OCI-LY1 (cell line): ENCODE measurements around the gene ARMH1.

Experiments used
- H2AFZ ChIP-seq: fragments of 200-600 bp; sonication (generic), shearing (Covaris generic); 2 replicates; pipeline ENCODE4 v1.6.0; 2014; ENCODE audit warnings: antibody characterized with exemption, mild to moderate bottlenecking, low read length
- H3F3A ChIP-seq: fragments of 200-600 bp; sonication (generic), shearing (Covaris generic); 2 replicates; pipeline ENCODE4 v1.6.0; 2014; ENCODE audit warnings: mild to moderate bottlenecking, antibody characterized with exemption, low read length, moderate library complexity; ENCODE audit not compliant: insufficient read depth
- H3K27ac ChIP-seq: fragments of 200-600 bp; sonication (generic); 2 replicates; pipeline ENCODE4 v1.5.1; 2014; ENCODE audit warnings: low read length, mixed run types, mild to moderate bottlenecking, low read depth; ENCODE audit not compliant: poor library complexity, severe bottlenecking
- H3K27me3 ChIP-seq: fragments of 200-600 bp; sonication (generic); 2 replicates; pipeline ENCODE4 v1.6.0; 2014; ENCODE audit warnings: antibody characterized with exemption, mild to moderate bottlenecking, low read length, moderate library complexity; ENCODE audit not compliant: insufficient read depth
- H3K36me3 ChIP-seq: fragments of 200-600 bp; sonication (generic); 2 replicates; pipeline ENCODE4 v1.6.1; 2014; ENCODE audit warnings: mild to moderate bottlenecking, antibody characterized with exemption, low read length, moderate library complexity, mixed read lengths; ENCODE audit not compliant: insufficient read depth
- H3K4me1 ChIP-seq: fragments of 200-600 bp; sonication (generic); 2 replicates; pipeline ENCODE4 v1.5.1; 2014; ENCODE audit warnings: mild to moderate bottlenecking, low read length, moderate library complexity; ENCODE audit not compliant: insufficient read depth, severe bottlenecking
- H3K4me2 ChIP-seq: fragments of 200-600 bp; sonication (generic), shearing (Covaris generic); 2 replicates; pipeline ENCODE4 v1.6.1; 2014; ENCODE audit warnings: low read length
- H3K4me3 ChIP-seq: fragments of 200-600 bp; sonication (generic); 2 replicates; pipeline ENCODE4 v1.5.1; 2014; ENCODE audit warnings: low read length, low read depth, mild to moderate bottlenecking, mixed read lengths; ENCODE audit not compliant: poor library complexity, severe bottlenecking
- H3K79me2 ChIP-seq: fragments of 200-600 bp; shearing (Covaris generic); 2 replicates; pipeline ENCODE4 v1.6.1; 2016; ENCODE audit warnings: mixed run types, low read length, mixed read lengths; ENCODE audit not compliant: insufficient read depth
- H3K9ac ChIP-seq: fragments of 200-600 bp; sonication (generic), shearing (Covaris generic); 2 replicates; pipeline ENCODE4 v1.6.1; 2014; ENCODE audit warnings: mild to moderate bottlenecking, low read length, mixed read lengths
- H3K9me2 ChIP-seq: fragments of 200-600 bp; sonication (generic), shearing (Covaris generic); 2 replicates; pipeline ENCODE4 v1.6.1; 2014; ENCODE audit warnings: low read depth, mild to moderate bottlenecking, low read length, mixed read lengths
- H3K9me3 ChIP-seq: fragments of 200-600 bp; shearing (Covaris generic); 2 replicates; pipeline ENCODE4 v1.6.1; 2014; ENCODE audit warnings: low read length, mixed read lengths
- H4K20me1 ChIP-seq: fragments of 200-600 bp; sonication (generic), shearing (Covaris generic); 2 replicates; pipeline ENCODE4 v1.6.0; 2016; ENCODE audit warnings: mild to moderate bottlenecking, low read length; ENCODE audit not compliant: insufficient read depth
- EZH2 ChIP-seq: fragments of 200-600 bp; sonication (generic), shearing (Covaris generic); IDR thresholded peaks from 2 replicates; pipeline ENCODE4 v1.8.0; 2017; ENCODE audit warnings: borderline replicate concordance, mixed run types, mild to moderate bottlenecking, antibody characterized with exemption, low read length, moderate library complexity, mixed read lengths
- TF ChIP-seq, protein P1 (sequence below): fragments of 200-600 bp; sonication (generic), shearing (Covaris generic); IDR thresholded peaks from 2 replicates; pipeline ENCODE4 v1.5.1; 2017; ENCODE audit warnings: mild to moderate bottlenecking, antibody characterized with exemption, low read length, moderate library complexity, mixed read lengths

Gene ARMH1

DNA sequence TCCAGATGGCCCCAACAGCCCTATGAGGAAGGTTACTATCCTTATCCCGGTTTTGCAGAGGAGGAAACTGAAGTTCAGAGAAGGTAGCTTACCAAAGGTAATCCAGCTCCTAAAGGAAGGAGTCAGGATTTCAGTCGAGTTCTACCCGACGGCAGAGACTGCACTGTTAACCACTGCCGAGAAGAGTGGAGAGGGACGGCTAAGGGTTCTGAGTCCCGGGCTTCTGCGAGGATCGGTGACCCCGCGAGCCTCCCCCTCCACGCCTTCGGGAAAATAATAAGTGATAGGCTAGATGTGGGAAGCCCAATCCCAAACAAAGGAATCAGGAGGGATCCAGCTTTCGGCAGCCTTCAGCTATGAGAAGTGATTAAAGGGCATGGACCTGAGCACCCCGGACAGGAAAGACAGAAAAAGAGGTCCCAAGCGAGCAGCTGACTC lies 820 bp upstream of the ARMH1 start:
- TF ChIP-seq EZH2, result no peak
- TF ChIP-seq, protein P1, sequence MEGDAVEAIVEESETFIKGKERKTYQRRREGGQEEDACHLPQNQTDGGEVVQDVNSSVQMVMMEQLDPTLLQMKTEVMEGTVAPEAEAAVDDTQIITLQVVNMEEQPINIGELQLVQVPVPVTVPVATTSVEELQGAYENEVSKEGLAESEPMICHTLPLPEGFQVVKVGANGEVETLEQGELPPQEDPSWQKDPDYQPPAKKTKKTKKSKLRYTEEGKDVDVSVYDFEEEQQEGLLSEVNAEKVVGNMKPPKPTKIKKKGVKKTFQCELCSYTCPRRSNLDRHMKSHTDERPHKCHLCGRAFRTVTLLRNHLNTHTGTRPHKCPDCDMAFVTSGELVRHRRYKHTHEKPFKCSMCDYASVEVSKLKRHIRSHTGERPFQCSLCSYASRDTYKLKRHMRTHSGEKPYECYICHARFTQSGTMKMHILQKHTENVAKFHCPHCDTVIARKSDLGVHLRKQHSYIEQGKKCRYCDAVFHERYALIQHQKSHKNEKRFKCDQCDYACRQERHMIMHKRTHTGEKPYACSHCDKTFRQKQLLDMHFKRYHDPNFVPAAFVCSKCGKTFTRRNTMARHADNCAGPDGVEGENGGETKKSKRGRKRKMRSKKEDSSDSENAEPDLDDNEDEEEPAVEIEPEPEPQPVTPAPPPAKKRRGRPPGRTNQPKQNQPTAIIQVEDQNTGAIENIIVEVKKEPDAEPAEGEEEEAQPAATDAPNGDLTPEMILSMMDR, result no peak
- H3K36me3 ChIP-seq, result no peaks in the 10 kb centered on the region
- H3K4me2 ChIP-seq, result peak overlapping the region; percentile 92
- no peaks in the 10 kb centered on the region for H3K27me3 ChIP-seq
- peak overlapping the region; percentile 59 for H3K9ac ChIP-seq
- H3F3A ChIP-seq, result no peaks in the 10 kb centered on the region
- H3K27ac ChIP-seq, result no peak overlapping the region
- H3K4me1 ChIP-seq, result peaks cover 33% of the 10 kb centered on the region
- peak overlapping the region; percentile 67 for H3K4me3 ChIP-seq
- no peak overlapping the region for H2AFZ ChIP-seq
- H4K20me1 ChIP-seq, result no peaks in the 10 kb centered on the region
- no peaks in the 10 kb centered on the region for H3K79me2 ChIP-seq
- no peaks in the 10 kb centered on the region for H3K9me2 ChIP-seq
- H3K9me3 ChIP-seq, result no peaks in the 10 kb centered on the region

DNA sequence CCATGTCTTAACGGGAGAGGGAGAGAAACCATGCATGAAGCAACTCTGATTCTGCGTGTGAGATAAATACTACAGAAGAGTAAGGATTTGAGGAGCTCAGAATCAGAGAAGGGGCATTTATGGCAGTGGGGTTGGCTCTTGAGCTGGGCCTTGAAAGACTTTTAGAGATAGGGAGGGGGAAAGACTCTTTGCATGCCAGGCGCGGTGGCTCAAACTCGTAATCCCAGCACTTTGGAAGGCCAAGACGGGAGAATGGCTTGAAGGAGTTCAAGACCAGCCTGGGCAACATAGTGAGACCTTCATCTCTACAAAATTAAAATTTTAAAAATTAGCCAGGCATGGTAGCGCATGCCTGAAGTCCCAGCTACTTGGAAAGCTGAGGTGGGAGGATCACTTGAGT lies 672 bp downstream of the ARMH1 start:
- no peak overlapping the region for H2AFZ ChIP-seq
- no peaks in the 10 kb centered on the region for H3K9me3 ChIP-seq
- peaks cover 33% of the 10 kb centered on the region for H3K4me1 ChIP-seq
- H3K4me3 ChIP-seq, result peak overlapping the region; percentile 67
- H3K4me2 ChIP-seq, result peak overlapping the region; percentile 92
- no peaks in the 10 kb centered on the region for H3K27me3 ChIP-seq
- no peaks in the 10 kb centered on the region for H3K36me3 ChIP-seq
- H3K9me2 ChIP-seq, result no peaks in the 10 kb centered on the region
- no peaks in the 10 kb centered on the region for H4K20me1 ChIP-seq
- peak overlapping the region; percentile 33 for H3K27ac ChIP-seq
- no peaks in the 10 kb centered on the region for H3K79me2 ChIP-seq
- peak overlapping the region; percentile 68 for H3K9ac ChIP-seq
- H3F3A ChIP-seq, result no peaks in the 10 kb centered on the region
- TF ChIP-seq, protein P1, result no peak
- TF ChIP-seq EZH2, result no peak

DNA sequence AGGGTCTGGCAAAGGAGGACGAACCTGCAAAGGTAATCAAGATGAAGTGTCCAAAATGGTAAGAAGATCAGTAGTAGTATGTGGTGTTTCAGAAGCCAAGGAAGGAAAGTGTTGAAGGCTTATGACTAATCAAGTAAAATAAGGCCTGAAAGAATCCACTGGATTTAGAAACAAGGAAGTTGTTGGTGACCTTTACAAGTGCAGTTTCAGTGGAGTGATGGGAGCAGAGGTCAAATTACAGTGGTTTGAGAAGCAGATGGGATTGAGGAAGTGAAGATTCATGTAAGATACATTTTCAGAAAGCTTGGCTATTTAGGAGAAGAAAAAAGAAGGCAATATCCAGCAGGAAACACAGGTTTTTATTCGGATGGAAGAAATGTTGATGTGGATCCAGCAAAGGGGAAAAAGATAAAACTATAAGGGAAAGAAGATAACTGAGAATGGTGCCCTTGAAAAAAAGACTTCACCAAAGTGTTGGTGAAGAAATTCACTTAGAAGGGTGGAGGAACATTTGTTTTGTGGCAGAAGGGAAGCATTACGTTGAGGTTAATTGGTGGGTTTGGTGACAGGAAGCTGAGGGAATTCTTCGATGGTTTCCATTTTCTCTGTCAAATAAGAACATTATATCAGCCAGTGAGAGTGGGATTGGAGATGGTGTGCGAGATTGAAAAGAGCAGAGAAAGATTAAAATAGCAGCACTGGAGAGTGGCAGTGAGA lies 2.1 kb downstream of the ARMH1 start:
- no peaks in the 10 kb centered on the region for H3F3A ChIP-seq
- H3K27me3 ChIP-seq, result no peaks in the 10 kb centered on the region
- peak overlapping the region; percentile 2 for H3K27ac ChIP-seq
- peak overlapping the region; percentile 14 for H3K4me3 ChIP-seq
- H3K79me2 ChIP-seq, result no peaks in the 10 kb centered on the region
- H3K36me3 ChIP-seq, result no peaks in the 10 kb centered on the region
- peak overlapping the region; percentile 51; the same call in 1 of the 2 replicates for H3K4me2 ChIP-seq
- H3K9ac ChIP-seq, result no peak overlapping the region
- H3K4me1 ChIP-seq, result peaks cover 33% of the 10 kb centered on the region
- no peak overlapping the region for H2AFZ ChIP-seq
- TF ChIP-seq, protein P1, result no peak
- TF ChIP-seq EZH2, result no peak
- no peaks in the 10 kb centered on the region for H3K9me3 ChIP-seq
- H4K20me1 ChIP-seq, result no peaks in the 10 kb centered on the region
- H3K9me2 ChIP-seq, result no peaks in the 10 kb centered on the region
